Cardiac muscle cell (in vitro differentiated cells and primary cell): Measurements from ENCODE around the gene SEC22B. TPM values are rescaled to one million over a fixed set of nuclear protein-coding genes. Genes with fewer than 3 reads are reported as not detected.
"Not testable (repeated sequence)": the region's sequence is repeated elsewhere in the genome, so short reads cannot be mapped to it uniquely, and the experiment has no call there.

Experiments used
- DNase-seq, 2 donors: peaks; one replicate each; pipeline versions ENCODE4 v3.0.0 to v3.0.0-alpha.2; 2010 to 2017; ENCODE audit warnings: low read depth in 1 of 2, low spot score in 1 of 2
- H3K27ac ChIP-seq: fragments of 200-600 bp; sonication (generic); 2 replicates; pipeline ENCODE4 v1.5.1; 2016
- H3K27me3 ChIP-seq: fragments of 200-600 bp; sonication (generic); 2 replicates; pipeline ENCODE4 v1.6.0; 2016; ENCODE audit warnings: control low read depth
- H3K36me3 ChIP-seq: fragments of 200-600 bp; sonication (generic); 2 replicates; pipeline ENCODE4 v1.5.1; 2016; ENCODE audit warnings: control low read depth
- H3K4me1 ChIP-seq: fragments of 200-600 bp; sonication (generic); 2 replicates; pipeline ENCODE4 v1.8.1; 2017; ENCODE audit warnings: low read depth, mild to moderate bottlenecking, mixed run types
- H3K4me3 ChIP-seq: fragments of 200-600 bp; sonication (generic); 2 replicates; pipeline ENCODE4 v1.5.1; 2016; ENCODE audit warnings: mild to moderate bottlenecking
- H3K9me3 ChIP-seq: fragments of 200-600 bp; sonication (generic); 2 replicates; pipeline ENCODE4 v1.5.1; 2017; ENCODE audit warnings: low read depth, mild to moderate bottlenecking, control low read depth
- polyA plus RNA-seq: library from polyadenylated mRNA; unstranded; fragments of >200 nt; fragmentation: Nextera tagmentation; extraction: Ambion mirVana; gene quantifications from 2 replicates; pipeline ENCODE4 v1.2.1, GENCODE V29; 2016
- total RNA-seq: library from RNA; depleted of rRNA; stranded (reverse); fragments of >200 nt; gene quantifications from 2 replicates; pipeline ENCODE4 v1.2.3, GENCODE V29; 2016
- TF ChIP-seq, protein P1 (sequence below): IDR thresholded peaks from 2 replicates; pipeline ENCODE4 v1.5.1; 2012; ENCODE audit warnings: low read depth, mild to moderate bottlenecking, low read length

Gene SEC22B
- total and polyA plus RNA-seq, 2 experiments from 2014 or later = 16.1 to 22.8 TPM

DNA sequence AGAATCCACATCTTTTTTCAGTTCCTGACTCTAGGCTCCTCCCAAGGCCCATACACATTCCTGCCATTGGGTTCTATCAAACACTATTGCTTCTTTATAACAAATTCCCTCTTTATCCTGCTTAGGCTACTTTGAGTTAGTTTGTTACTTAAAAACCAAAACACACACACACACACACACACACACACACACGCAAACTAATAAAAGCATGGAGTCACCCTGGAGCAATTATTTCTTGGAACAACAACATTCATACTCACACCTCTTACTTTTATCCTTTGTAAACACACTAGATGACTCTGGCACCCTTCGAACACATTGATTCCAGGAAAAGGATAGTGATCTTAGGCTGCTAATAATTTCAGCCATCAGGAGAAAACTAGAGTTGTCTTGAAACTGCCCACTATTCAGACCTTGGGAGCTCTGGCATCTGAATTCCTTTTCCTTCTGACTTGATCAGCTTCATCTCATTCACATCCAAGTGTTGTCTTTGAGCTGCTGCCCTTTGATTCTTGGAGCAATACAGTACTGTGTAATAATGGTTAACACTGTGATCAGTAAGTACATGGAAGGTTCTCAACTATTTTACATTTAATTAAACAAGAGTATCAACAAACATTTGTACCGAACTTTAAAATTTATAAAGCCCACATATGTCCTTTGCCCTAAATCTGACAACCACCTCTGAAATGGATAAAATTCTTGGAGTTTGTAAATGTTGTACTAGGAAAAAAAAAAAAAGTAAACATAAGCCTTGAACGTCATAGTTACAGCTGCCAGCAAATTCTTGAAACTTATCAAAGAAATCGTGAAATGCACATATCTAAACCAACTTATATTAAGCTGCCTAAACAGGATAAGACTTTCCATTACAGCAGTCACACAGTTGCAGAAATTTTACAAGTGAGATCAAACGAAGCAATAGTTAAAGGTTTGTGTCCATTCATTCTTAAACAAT is 2.8 kb upstream of the SEC22B start:
- Histone ChIP-seq H3K4me3 (no peak overlapping the region), H3K27me3 (no peaks in the 10 kb centered on the region), H3K4me1 (peaks cover 4% of the 10 kb centered on the region), H3K27ac (peak overlapping the region; percentile 5), H3K36me3 (no peaks in the 10 kb centered on the region), H3K9me3 (no peaks in the 10 kb centered on the region)
- TF ChIP-seq, protein P1, sequence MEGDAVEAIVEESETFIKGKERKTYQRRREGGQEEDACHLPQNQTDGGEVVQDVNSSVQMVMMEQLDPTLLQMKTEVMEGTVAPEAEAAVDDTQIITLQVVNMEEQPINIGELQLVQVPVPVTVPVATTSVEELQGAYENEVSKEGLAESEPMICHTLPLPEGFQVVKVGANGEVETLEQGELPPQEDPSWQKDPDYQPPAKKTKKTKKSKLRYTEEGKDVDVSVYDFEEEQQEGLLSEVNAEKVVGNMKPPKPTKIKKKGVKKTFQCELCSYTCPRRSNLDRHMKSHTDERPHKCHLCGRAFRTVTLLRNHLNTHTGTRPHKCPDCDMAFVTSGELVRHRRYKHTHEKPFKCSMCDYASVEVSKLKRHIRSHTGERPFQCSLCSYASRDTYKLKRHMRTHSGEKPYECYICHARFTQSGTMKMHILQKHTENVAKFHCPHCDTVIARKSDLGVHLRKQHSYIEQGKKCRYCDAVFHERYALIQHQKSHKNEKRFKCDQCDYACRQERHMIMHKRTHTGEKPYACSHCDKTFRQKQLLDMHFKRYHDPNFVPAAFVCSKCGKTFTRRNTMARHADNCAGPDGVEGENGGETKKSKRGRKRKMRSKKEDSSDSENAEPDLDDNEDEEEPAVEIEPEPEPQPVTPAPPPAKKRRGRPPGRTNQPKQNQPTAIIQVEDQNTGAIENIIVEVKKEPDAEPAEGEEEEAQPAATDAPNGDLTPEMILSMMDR = no peak
- DNase-seq = peak in 1 of 2 donors; percentile 88

DNA sequence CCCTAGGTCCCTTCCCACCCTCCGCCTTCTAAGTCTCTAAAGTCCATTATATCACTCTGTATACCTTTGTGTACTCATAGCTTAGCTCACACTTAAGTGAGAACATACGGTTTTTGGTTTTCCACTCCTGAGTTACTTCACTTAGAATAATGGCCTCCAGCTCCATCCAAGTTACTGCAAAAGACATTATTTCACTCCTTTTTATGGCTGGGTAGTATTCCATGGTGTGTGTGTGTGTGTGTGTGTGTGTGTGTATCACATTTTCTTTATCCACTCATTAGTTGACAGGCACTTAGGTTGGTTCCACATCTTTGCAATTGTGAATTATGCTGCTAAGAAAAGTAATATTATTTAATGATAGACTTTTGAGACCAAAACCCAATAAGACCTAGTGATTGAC is 1.7 kb upstream of the SEC22B start:
- not testable (repeated sequence) for H3K27me3 ChIP-seq, H3K27ac ChIP-seq

DNA sequence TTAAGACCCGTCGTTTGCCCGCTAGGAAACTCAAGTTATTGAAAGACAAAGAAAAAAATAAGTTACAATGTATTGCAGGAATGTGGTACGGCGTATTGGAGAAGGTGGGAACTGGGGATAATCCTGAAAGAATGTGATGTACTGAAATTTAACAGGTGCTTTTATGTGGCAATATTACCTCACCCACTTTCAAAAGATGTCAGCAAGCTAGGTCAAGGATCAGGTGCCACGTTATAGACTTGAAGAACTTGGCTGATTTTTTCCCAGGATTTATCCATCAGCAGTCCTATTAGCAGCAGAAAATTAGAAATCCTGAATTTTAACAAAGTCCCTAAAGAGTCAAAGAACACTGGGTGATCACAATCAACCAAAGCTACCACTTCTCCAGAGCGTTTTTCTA is 632 bp downstream of the SEC22B start:
- H3K36me3 ChIP-seq, H3K4me1 ChIP-seq, H3K9me3 ChIP-seq, H3K27me3 ChIP-seq: not testable (repeated sequence)
- Histone ChIP-seq H3K27ac (peak overlapping the region; percentile 90), H3K4me3 (peak overlapping the region; percentile 92)
- peak in 1 of 2 donors; percentile 26 for DNase-seq

More for the DNA sequence above, 1.7 kb upstream of the SEC22B start:
- not testable (repeated sequence) for H3K36me3 ChIP-seq, DNase-seq, H3K4me3 ChIP-seq, H3K9me3 ChIP-seq, H3K4me1 ChIP-seq

DNA sequence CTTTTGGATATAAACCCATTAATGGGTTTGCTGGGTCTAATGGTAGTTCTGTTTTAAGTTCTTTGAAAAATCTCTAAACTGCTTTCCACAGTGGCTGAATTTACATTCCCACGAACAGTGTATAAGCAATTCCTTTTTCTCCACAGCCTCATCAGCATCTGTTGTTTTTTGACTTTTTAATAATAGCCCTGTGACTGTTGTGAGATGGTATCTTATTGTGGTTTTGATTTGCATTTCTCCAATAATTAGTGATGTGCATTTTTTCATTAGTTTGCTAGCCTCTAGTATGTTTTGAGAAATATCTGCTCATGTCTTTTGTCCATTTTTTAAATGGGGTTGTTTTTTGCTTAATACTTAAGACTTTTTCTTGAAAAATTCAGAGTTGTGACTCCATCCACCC is 11.6 kb downstream of the SEC22B start:
- H3K9me3 ChIP-seq, H3K27me3 ChIP-seq, H3K4me1 ChIP-seq, H3K4me3 ChIP-seq, DNase-seq, H3K36me3 ChIP-seq, H3K27ac ChIP-seq: not testable (repeated sequence)

DNA sequence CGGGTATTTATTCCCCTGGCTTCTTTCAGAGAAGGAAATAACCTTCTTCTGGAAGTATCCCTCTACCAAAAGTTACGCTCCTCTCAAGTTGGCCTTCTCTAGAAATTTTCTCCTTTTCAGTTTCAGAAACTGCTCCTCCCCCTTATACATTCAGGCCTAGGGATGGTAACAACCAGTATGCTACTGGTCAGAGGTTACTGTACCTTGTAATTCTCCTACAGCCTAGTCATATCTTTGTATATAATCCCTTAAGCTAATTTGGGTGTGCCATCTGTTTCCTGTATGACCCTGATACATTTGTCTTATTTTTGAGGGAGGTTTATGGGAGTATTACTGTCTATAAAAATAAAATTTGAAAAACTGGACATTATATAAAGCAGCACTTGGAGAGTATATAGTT is 14.3 kb downstream of the SEC22B start:
- H3K9me3 ChIP-seq, DNase-seq, H3K27me3 ChIP-seq, H3K4me1 ChIP-seq, H3K4me3 ChIP-seq, H3K27ac ChIP-seq, H3K36me3 ChIP-seq: not testable (repeated sequence)

DNA sequence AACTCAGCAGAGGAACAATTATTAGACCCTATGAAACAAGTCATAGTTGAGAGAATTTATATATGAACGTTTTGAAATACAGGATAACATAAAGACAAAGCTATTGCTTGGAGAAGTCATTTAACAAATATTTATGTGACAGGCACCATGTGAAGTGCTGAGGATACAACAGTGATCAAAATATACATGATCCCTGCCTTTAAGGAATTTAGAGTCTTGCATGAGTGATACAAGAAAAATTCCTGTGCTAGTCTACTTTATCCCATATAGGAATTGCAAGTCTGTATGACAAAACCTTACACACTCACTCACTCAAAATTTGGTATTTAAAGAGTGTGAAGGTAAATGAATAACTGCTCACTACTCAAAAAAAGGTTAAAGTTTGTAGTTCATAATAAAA is 17.8 kb downstream of the SEC22B start:
- not testable (repeated sequence) for H3K36me3 ChIP-seq, DNase-seq, H3K27me3 ChIP-seq, H3K4me1 ChIP-seq, H3K27ac ChIP-seq, H3K9me3 ChIP-seq, H3K4me3 ChIP-seq

DNA sequence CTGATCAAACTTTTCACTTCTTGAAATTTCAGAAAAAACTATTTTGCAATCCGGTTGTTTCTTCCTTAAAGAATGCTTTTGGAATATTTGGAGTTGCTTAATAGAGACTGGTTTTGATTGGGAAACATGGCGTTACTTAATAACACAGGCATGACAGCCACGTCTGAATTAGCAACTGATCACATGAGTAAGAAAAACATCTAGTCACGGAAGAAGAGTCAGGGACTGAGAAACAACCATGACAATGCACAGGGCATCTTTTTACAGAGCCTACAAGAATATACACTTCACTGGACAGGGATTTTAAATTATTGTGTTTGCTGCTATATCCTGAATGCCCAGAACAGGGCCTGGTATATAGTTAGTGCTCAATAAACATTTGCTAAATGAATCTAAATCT is 18.2 kb downstream of the SEC22B start:
- H3K9me3 ChIP-seq, H3K4me3 ChIP-seq, H3K27me3 ChIP-seq, H3K36me3 ChIP-seq, H3K27ac ChIP-seq, H3K4me1 ChIP-seq, DNase-seq: not testable (repeated sequence)

DNA sequence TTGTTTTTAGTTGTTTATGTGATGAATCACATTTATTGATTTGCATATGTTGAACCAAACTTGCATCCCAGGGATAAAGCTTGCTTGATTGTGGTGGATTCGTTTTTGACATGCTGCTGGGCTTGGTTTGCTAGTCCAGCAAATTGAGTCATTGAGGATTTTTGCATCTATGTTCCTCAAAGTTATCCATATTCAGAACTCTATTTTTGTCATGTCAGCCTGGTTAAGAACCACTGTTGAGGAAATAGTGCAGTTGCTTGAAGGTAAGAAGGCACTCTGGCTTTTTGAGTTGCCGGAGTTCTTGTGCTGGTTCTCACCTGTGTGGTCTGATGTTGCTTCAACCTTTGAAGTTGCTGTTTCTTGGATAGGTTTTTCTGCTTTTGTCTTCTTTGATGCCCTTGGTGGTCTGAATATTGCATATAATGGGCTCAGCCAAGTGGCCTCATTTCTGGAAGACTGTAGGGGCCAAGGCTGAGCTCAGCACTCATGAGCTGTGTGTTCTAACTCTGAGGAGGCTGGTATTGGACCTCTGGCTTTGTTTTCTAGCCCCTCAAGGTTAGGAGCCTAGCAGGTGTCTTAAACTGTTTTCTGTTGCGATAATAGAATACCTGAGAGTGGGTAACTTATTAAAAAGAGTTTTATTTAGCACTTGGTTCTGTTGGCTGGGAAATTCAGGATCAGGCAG is 26.0 kb downstream of the SEC22B start:
- not testable (repeated sequence) for H3K9me3 ChIP-seq, H3K27ac ChIP-seq, DNase-seq, H3K27me3 ChIP-seq, H3K4me3 ChIP-seq, H3K36me3 ChIP-seq, H3K4me1 ChIP-seq

DNA sequence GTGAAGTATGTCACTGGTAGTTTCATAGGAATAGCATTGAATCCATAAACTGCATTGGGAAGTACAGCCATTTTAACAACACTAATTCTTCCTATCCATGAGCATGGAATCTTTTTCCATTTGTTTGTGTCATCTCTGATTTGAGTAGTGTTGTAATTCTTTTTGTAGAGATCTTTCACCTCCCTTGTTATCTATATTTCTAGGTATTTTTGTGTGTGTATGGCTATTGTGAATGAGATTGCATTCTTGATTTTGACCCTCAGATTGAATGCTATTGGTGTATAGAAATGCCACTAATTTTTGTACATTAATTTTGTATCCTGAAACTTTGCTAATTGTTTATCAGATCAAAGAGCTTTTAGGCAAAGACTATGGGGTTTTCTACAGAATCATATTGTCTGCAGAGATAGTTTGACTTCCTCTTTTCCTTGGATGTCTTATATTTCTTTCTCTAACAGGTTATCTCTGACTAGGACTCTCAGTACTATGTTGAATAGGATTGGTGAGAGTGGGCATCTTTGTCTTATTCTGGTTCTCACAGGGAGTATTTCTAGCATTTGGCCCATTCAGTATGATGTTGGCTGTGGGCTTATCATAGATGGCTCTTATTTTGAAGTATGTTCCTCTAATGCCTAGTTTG is 26.8 kb downstream of the SEC22B start:
- H3K27ac ChIP-seq, H3K4me3 ChIP-seq, H3K9me3 ChIP-seq, H3K36me3 ChIP-seq, DNase-seq, H3K27me3 ChIP-seq, H3K4me1 ChIP-seq: not testable (repeated sequence)
